Erythroblast (primary cell): ENCODE measurements around the gene TRIOBP.

Source experiments
- GATA1 ChIP-seq: IDR thresholded peaks from 2 replicates; pipeline ENCODE4 v1.6.1; 2011; ENCODE audit warnings: low read depth, mild to moderate bottlenecking, control low read depth, low read length, moderate library complexity
- POLR2A ChIP-seq: IDR thresholded peaks from 2 replicates; pipeline ENCODE4 v1.6.1; 2011; ENCODE audit warnings: mild to moderate bottlenecking, low read length

- no peak for TF ChIP-seq POLR2A
- no peak for TF ChIP-seq GATA1
Observed at GRCh38 chr22:37774728-37775127, 77.9 kb downstream of the TRIOBP start.
